HG03571 (cell line): ENCODE results near the gene TIMELESS.
"Not testable (repeated sequence)": the region's sequence is repeated elsewhere in the genome, so short reads cannot be mapped to it uniquely, and the experiment has no call there.

ENCODE experiments used
- ATAC-seq: cut with Tn5 transposase; IDR thresholded peaks from one replicate; pipeline ENCODE4 v1.9.1; 2021; ENCODE audit not compliant: unreplicated experiment

TIMELESS gene

DNA sequence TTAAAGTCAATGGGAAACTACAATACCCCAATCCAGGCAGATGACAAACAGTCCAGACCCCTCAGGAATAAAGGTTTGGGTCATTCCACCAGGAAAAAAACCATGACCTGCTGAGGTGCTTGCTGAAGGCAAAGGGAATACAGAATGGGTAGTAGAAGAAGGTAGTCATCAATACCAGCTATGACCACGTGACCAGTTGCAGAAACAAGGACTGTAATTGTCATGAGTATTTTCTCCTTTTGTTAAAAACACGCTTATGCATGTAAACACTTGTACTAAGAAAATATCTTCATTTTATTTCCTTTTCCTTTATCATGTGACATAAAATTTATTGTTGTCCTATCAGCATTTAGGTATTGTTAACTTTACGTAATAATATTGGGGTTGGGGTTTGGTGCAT, 45.0 kb downstream of the TIMELESS start:
- not testable (repeated sequence) for ATAC-seq

DNA sequence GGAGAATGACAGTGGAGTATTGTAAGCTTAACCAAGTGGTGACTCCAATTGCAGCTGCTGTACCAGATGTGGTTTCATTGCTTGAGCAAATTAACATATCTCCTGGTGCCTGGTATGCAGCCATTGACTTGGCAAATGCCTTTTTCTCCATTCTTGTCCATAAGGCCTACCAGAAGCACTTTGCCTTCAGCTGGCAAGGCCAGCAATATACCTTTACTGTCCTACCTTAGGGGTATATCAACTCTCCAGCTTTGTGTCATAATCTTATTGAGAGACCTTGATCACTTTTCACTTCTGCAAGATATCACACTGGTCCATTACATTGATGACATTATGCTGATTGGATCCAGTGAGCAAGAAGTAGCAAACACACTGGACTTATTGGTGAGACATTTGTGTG, 47.6 kb downstream of the TIMELESS start:
- not testable (repeated sequence) for ATAC-seq

DNA sequence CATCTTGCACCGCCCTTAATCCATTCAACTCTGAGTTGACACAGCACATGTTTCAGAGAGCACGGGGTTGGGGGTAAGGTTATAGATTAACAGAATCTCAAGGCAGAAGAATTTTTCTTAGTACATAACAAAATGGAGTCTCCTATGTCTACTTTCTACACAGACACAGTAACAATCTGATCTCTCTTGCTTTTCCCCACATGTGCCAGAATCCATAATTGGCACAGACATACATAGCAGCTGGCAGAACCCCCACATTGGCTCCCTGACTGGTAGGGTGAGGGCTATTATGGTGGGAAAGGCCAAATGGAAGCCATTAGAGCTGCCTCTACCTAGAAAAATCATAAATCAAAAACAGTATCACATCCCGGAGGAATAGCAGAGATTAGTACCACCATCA, 48.1 kb downstream of the TIMELESS start:
- not testable (repeated sequence) for ATAC-seq

DNA sequence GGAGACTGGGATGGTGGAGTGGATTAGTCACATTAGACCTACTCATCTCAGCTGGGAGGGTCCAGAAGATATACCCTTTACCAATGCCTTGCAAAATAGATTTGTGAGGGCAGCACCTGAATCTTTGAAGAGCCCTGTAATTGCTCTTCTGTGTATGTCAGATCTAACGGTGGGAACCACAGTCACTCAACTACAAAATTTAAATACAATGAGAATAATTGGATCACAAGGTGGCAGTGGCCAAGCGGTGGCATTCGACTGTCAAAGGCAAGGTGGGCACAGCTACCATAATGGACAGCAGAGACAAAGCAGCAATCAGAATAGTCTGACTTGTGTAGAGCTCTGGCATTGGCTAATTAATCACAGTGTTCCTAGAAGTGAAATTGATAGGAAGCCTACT, 49.8 kb downstream of the TIMELESS start:
- ATAC-seq, result not testable (repeated sequence)

DNA sequence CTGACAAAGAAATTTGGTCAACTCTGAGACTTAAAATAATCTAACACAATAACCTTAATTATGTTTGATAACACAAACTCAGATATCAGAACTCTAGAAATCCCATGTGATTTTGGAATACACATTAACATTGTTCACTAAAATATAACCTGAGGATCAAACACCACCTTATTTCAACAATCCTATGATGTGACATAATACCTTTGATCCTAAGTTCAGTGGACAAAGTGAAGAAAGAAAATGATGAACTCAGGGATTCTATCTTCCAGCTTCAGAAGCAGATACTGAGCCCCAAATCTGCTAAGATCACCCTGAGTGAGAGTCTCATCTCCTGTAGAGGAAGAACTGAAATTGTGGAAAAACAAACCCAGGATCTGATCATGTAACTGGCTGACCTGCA, 50.9 kb downstream of the TIMELESS start:
- no peak for ATAC-seq

DNA sequence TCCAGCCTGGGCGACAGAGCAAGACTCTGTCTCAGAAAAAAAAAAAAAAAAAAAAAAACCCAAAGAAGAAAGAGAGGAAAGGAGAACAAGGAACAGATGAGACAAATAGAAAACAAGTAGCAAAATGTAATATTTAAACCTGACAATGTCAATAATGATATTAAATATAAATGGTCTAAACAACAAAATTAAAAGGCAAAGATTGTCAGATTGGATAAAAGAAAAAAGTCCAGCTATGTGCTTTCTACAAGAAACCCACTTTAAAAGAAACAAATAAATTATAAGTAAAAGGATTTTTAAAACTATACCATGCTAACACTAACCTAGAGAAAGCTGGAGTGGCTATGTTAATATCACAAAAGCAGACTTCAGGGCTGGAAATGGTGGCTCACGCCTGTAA, 56.9 kb downstream of the TIMELESS start:
- no peak for ATAC-seq

DNA sequence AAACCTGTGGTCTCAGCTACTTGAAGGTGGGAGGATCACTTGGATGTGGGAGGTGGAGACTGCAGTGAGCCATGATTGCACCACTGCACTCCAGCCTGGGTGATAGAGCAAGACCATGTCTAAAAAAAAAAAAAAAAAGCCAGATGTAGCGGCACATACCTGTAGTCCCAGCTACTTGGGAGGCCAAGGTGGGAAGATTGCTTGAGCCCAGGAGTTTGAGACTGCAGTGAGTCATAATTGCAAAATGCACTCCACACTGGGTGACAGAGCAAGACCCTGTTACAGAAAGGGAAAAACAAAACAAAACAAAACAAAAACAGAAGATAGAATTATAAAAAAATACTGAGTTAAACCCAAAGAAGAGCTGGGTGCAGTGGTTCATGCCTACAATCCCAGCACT, 57.5 kb downstream of the TIMELESS start:
- no peak for ATAC-seq

DNA sequence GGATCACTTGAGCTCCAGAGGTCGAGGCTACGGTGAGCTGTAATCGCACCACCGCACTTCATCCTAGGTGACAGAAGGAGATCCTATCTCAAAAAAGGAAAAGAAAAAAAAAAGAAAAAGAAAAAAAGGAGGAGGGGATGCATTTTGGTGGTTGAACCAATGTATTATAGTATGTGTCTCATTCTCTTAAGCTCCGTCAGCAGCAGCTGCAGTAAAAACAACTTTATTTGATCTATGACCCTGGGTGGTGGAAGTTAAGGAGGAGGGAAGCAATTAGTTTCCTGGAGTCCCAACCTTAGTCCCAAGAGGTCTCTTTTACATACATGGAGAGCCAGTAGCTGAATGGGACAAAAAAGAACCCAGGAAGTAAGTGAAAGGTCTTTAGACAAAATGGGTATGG, 59.8 kb downstream of the TIMELESS start:
- ATAC-seq, result no peak

DNA sequence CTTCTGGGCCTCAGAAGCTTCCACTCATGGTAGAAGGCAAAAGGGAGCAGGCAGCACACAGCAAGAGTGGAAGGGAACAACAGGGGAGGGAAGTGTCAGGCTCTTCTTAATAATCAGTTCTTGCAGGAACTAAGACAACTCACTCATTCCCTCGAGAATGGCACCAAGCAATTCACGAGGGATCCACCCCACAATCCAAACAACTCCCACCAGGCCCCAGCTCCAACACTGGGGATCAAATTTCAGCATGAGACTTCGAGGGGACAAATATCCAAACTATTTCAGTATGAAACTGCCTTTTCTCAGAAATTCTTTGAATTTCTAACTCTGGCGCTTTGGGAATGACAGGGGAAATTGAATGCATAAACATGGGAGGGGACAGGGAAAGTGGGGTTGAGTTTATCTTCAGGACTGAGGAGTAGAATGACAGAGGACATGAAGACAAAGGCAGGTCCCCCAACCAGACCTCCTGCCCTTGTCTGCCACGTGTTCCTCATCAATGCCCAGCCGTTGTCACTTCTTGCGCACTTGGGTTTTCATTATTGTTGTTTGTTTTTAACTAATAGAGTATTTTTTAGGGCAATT, 62.0 kb downstream of the TIMELESS start:
- no peak for ATAC-seq

DNA sequence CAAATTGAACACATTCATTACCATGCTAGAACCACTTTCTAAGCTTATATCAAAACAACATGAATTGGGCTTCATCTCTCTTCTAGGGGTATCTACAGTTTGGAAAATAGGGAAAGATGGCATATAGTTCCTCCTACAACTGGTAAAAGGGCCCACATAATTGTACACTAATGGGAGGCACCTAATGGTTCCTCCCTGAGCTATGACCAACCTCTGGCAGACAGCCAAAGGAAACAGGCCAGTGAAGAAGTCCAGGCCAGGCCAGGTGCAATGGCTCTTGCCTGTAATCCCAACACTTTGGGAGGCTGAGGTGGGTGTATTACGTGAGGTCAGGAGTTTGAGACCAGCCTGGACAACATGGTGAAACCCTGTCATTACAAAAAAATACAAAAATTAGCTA, 63.4 kb downstream of the TIMELESS start:
- no peak for ATAC-seq

DNA sequence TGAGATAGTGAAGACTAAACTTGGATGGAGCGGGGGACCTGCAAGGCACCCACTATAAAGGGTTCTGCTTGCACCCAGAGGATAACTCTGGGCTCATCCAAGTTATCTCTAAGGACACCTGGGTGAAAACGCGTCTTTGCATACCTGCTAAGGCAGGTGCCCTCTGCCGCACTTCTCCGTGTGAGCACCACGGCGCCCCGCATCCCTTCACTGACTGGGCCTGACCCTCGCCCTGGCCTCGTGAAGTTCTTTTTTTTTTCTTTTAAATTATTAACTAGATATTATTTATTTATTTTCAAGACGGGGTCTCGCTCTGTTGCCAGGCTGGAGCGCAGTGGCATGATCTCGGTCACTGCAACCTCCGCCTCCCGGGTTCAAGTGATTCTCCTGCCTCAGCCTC, 66.6 kb downstream of the TIMELESS start:
- no peak for ATAC-seq

DNA sequence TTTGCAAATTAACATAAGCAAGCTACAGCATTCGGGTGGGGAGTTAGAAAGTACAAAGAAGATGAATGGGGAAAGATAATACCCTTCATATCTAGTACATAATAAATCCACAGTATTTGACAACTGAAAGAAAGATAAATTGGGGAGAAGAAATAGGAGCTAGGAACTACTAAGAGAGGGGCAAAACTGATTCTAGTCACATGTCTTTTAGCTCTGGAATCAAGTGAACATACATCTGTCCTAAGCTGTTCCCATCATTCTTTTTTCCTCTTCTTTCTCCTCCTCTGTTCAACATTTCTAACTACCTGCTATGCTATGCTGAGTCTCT, 71.3 kb downstream of the TIMELESS start:
- no peak for ATAC-seq

DNA sequence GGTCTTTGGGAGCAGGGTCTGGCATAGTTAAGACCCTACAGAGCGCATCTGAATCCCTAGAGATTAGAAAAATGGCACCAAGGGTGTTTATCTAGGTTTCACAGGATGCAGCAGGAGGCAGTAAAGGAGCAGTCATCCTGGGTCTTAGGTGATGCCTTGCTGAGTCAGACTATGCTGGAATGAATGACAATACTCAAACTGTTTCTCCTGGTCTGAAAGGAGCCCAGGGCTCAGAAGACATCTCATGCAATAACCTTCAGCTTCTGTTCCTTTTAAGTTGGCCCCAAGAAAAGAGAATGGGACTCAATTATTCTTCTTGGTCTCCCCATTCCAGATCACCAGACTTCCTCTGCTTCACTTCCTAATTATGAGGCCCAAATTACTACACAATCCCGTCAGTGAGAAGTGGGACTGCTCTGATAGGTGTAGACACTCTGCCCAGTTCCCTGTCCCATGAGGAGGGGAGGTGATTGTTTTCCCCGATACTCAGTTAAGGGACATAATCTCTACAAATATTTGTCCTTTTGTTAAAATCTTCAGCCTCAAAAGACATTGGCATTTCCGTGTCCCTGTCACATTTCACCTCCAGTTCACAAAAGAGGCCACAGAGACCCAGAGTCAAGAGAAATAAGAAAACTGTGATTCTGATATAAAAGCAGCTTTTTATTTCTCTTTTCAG, 71.8 kb downstream of the TIMELESS start:
- no peak for ATAC-seq

DNA sequence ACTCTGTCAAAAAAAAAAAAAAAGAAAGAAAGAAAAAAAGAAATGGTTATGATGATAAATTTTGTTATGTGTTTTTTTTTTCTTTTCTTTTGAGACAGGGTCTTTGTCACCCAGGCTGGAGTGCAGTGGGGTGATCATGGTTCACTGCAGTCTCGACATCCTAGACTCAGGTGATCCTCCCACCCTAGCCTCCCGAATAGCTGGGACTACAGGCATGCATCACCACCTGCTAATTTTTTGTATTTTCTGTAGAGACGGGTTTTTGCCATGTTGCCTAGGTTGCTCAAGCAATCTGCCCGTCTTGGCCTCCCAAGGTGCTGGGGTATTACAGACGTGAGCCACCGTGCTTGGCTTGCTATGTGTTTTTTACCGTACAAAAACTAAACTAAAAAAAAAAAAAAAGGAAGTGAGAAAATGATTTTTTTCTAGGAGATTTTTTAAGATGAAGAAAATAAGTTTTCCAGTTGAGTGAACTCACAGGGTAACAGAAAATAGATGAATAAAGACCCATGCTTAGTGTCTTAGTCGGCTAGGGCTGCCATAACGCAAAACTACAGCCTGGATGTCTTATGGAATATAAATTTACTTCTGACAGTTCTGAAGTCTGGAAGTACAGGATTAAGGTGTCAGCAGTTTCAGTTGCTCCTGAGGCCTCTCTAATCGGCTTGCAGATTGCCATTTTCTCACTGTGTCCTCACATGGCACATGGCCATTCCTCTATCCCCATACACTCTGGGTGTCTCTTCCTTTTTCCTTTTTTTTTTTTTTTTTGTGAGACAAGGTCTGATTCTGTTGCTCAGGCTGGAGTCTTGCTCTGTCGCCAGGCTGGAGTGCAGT, 73.4 kb downstream of the TIMELESS start:
- ATAC-seq, result peak; percentile 69

DNA sequence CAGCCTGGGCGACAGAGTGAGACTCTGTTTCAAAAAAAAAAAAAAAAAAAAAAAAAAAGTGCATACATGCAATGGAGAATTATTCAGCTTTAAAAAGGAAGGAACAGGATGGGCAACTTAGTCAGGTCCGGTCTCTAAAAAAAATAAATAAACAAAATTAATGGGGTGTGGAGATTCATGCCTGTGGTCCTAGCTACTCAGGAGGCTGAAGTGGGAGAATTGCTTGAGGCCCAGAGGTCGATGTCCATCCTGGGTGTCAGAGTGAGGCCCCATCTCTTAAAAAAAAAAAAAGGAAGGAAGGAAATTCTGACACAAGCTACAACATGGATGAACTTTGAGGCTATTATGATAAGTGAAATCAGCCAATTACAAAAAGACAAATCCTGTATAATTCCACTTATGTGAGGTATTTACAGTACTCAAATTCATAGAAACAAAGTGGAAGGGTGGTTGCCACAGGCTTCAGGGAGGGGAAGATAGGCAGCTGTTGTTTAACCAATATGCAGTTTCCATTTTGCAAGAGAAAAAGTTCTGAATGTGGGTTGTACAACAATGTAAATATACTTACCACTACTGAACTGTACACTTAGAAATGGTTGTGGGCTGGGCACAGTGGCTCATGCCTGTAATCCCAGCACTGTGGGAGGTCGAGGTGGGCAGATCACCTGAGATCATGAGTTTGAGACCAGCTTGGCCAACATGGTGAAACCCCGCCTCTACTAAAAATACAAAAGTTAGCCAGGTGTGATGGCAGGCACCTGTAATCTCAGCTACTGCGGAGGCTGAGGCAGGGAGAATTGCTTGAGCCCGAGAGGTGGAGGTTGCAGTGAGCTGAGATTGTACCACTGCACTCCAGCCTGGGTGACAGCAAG, 74.3 kb downstream of the TIMELESS start:
- ATAC-seq, result no peak

DNA sequence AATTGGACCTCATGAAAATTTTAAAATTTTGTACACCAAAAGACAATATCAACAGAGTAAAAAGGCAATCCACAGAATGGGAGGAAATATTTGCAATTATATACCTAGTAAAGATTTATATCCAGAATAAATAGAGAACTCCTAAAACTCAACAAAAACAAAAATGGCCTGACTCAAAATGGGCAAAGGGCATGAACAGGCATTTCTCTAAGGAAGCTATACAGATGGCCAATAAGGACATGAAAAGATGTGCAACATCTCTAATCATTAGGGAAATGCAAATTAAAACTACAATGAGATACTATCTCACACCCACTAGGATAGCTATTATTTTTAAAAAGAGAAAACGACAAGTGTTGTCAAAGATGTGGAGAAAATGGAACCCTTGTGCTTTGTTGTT, 75.7 kb downstream of the TIMELESS start:
- no peak for ATAC-seq

DNA sequence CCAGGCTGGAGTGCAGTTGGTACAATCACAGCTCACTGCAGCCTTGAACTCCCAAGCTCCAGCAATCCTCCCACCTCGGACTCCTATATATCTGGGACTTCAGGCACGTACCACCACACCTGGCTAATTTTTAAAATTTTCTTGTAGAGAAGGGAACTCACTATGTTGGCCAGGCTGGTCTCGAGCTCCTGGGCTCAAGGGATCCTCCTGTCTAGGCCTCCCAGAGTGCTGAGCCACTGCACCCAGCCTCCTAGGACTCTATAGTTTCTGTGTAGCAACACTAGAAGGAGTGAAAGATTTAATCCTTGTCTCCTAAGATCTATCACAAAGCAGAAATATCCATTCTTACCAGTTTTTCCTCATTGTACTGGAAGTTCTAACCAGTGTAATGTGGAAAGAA, 82.3 kb downstream of the TIMELESS start:
- ATAC-seq, result no peak
